ENCODE results near the gene CRY1.

DNA sequence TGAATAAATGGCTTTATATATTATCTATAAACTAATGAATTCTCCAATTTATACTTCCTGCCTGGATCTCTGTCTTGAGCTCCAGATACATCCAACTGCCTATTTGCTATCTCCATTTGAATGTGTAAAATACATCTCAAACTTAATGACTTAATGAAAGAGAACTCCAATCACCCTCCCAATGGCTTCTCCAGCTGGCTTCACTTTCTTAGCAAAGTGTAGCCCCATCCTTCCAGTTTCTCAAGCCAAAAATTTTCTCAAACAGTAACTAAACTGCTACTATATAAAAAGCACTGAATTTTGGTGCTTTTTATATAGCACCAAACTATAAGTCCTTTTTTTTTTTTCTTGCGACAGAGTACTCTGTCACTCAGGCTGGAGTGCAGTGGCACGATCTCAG is 2.6 kb downstream of the CRY1 start:
- TF ChIP-seq, protein P1, sequence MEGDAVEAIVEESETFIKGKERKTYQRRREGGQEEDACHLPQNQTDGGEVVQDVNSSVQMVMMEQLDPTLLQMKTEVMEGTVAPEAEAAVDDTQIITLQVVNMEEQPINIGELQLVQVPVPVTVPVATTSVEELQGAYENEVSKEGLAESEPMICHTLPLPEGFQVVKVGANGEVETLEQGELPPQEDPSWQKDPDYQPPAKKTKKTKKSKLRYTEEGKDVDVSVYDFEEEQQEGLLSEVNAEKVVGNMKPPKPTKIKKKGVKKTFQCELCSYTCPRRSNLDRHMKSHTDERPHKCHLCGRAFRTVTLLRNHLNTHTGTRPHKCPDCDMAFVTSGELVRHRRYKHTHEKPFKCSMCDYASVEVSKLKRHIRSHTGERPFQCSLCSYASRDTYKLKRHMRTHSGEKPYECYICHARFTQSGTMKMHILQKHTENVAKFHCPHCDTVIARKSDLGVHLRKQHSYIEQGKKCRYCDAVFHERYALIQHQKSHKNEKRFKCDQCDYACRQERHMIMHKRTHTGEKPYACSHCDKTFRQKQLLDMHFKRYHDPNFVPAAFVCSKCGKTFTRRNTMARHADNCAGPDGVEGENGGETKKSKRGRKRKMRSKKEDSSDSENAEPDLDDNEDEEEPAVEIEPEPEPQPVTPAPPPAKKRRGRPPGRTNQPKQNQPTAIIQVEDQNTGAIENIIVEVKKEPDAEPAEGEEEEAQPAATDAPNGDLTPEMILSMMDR (conservative IDR thresholded peaks at IDR 0.05; ENCODE audit: low read length) = no peak
- no peak for TF ChIP-seq EZH2phosphoT487 (IDR thresholded peaks at IDR 0.05; ENCODE audit: borderline replicate concordance)
